Heart left ventricle (tissue), 16 donors: Measurements from ENCODE around the gene SLIT1. TPM values are rescaled to one million over a fixed set of nuclear protein-coding genes. Genes with fewer than 3 reads are reported as not detected.

ENCODE experiments used
- ATAC-seq, 4 donors: fragments of 200-7000 bp; cut with Tn5 transposase; one replicate each; pipeline ENCODE4 v1.9.1; 2020 to 2022; ENCODE audit warnings: moderate library complexity in 4 of 4, mild to moderate bottlenecking in 3 of 4, moderate number of reproducible peaks in 1 of 4
- DNase-seq, 5 donors: peaks; one replicate each; pipeline ENCODE4 v3.0.0-alpha.2; 2020
- H3K27ac ChIP-seq, 12 donors: fragments of 200-600 bp; sonication (generic) in 4 of 12; one replicate each; pipeline versions ENCODE4 v1.5.0 to v1.8.0; 2016 to 2022; ENCODE audit warnings: mild to moderate bottlenecking in 2 of 12
- H3K27me3 ChIP-seq, 9 donors: fragments of 200-600 bp; sonication (generic) in 2 of 9; one replicate each; pipeline versions ENCODE4 v1.5.1 to v1.8.0; 2016 to 2022; ENCODE audit warnings: mild to moderate bottlenecking in 3 of 9
- H3K36me3 ChIP-seq, 9 donors: fragments of 200-600 bp; sonication (generic) in 2 of 9; one replicate each; pipeline versions ENCODE4 v1.5.0 to v1.8.0; 2018 to 2022; ENCODE audit warnings: mild to moderate bottlenecking in 2 of 9
- H3K4me1 ChIP-seq, 12 donors: fragments of 200-600 bp; sonication (generic) in 4 of 12; one replicate each; pipeline versions ENCODE4 v1.5.0 to v1.8.0; 2016 to 2022; ENCODE audit warnings: mild to moderate bottlenecking in 3 of 12
- H3K4me3 ChIP-seq, 12 donors: fragments of 200-600 bp; sonication (generic) in 4 of 12; one replicate each; pipeline versions ENCODE4 v1.5.0 to v1.8.0; 2017 to 2022; ENCODE audit warnings: mild to moderate bottlenecking in 9 of 12, moderate library complexity in 4 of 12
- H3K9me3 ChIP-seq, 12 donors: fragments of 200-600 bp; sonication (generic) in 4 of 12; one replicate each; pipeline versions ENCODE4 v1.5.0 to v1.8.0; 2016 to 2022; ENCODE audit warnings: mild to moderate bottlenecking in 1 of 12
- POLR2A ChIP-seq, 2 donors: fragments of 450-650 bp; IDR thresholded peaks; one replicate each; pipeline ENCODE4 v1.6.1; 2017; ENCODE audit warnings: antibody characterized with exemption in 2 of 2, mild to moderate bottlenecking in 2 of 2, moderate library complexity in 2 of 2
- WGBS, 4 donors: extraction: QIAGEN DNeasy Blood & Tissue Kit in 2 of 4; methylation state at CpG; one replicate each; pipeline versions ENCODE4 v1.1.5 to v1.1.7; 2013 to 2018; 5-methylcytosine and 5-hydroxymethylcytosine counted together
- intact Hi-C, 10 donors: fragments of 100-400 bp; cut with DNase I; formaldehyde crosslinking; loops; one replicate each; pipeline versions ENCODE4 v1.11.1 to v1.14.2; 2022
- polyA plus RNA-seq, 2 donors: library from polyadenylated mRNA; stranded (reverse); fragments of 200-250 nt; gene quantifications; one replicate each; pipeline ENCODE4 v1.2.3, GENCODE V29; 2013
- total RNA-seq, 9 donors: library from RNA; depleted of rRNA in 2 of 9; stranded (reverse); fragments of >200 nt in 2 of 9; fragmentation: NEBNext Ultra II Directional in 3 of 9; extraction: Animal tissue kit (Norgen Biotek cat#: 25700) in 3 of 9; gene quantifications; one replicate each; pipeline versions ENCODE4 v1.1.0 to v1.2.4, GENCODE V29; 2016 to 2023
- TF ChIP-seq, protein P1 (sequence below), 12 donors: fragments of 200-600 bp; sonication (generic) in 4 of 12; IDR thresholded peaks; one replicate each; pipeline versions ENCODE4 v1.5.0 to v1.8.0; 2018 to 2022; ENCODE audit warnings: antibody characterized with exemption in 12 of 12, mild to moderate bottlenecking in 5 of 12
- donor health status: ischemic (EF 13 %, LVEDD 7.1; RV severe dilation, severe dysfunction).
- donor health status: healthy with polysubstance abuse.
- donor health status: DM: no; HTN: yes; CAD: no.
- donor health status: DM: no; HTN: no; CAD: no.
- donor health status: ischemic (EF 25% LVEDD 6.9; RV normal size, moderate dysfunction).
- donor health status: ischemic (EF 25% LVEDD 5.7; RV mildly dilated, moderate dysfunction).
- donor health status: healthy.
- donor health status: DM: yes; HTN: yes; CAD: no.
- donor health status: ischemic (EF 35%, LVEDD 5.7; RV mildly dilated, moderate dysfunction).
- donor health status: nonischemic (EF 11% LVEDD 7.7; RV severe dilation, severe dysfunction).
- donor health status: DM: yes; HTN: yes; CAD: no.
- donor health status: PGD.
- donor health status: ischemic (EF 29% LVEDD 5.4; RV normal size, mild dysfunction).
- donor health status: nonischemic (EF 23%, LVEDD 6.1; RV moderate dilation, normal function).

Gene SLIT1
- total and polyA plus RNA-seq, 11 donors = 0.04 to 0.61 (median 0.12) TPM

GRCh38 chr10:97050205-97050745 is 135.5 kb downstream of the SLIT1 start:
- no peak for TF ChIP-seq POLR2A (IDR thresholded peaks at IDR 0.05)
- TF ChIP-seq, protein P1, sequence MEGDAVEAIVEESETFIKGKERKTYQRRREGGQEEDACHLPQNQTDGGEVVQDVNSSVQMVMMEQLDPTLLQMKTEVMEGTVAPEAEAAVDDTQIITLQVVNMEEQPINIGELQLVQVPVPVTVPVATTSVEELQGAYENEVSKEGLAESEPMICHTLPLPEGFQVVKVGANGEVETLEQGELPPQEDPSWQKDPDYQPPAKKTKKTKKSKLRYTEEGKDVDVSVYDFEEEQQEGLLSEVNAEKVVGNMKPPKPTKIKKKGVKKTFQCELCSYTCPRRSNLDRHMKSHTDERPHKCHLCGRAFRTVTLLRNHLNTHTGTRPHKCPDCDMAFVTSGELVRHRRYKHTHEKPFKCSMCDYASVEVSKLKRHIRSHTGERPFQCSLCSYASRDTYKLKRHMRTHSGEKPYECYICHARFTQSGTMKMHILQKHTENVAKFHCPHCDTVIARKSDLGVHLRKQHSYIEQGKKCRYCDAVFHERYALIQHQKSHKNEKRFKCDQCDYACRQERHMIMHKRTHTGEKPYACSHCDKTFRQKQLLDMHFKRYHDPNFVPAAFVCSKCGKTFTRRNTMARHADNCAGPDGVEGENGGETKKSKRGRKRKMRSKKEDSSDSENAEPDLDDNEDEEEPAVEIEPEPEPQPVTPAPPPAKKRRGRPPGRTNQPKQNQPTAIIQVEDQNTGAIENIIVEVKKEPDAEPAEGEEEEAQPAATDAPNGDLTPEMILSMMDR (IDR thresholded peaks at IDR 0.05) = no peak
- no peaks in the 10 kb centered on the region for H3K4me1 ChIP-seq
- H3K36me3 ChIP-seq = no peaks in the 10 kb centered on the region
- no peaks in the 10 kb centered on the region for H3K9me3 ChIP-seq
- H3K4me3 ChIP-seq = no peak overlapping the region
- WGBS, 4 donors = 88 to 96% (median 89%) methylated on average over 3 of the region's 3 CpGs
- DNase-seq (no peak), ATAC-seq (no peak)
- H3K27ac ChIP-seq = no peak overlapping the region
- H3K27me3 ChIP-seq = no peaks in the 10 kb centered on the region
- intact Hi-C loops = no loop called here

- 85 to 89% (median 86%) methylated on average over 7 of the region's 7 CpGs for whole genome bisulfite sequencing, 4 donors
- H3K36me3 ChIP-seq = no peaks in the 10 kb centered on the region
- H3K4me3 ChIP-seq = no peak overlapping the region
- ATAC-seq (no peak), DNase-seq (no peak)
- peaks cover 0 to 3% (median 0%) of the 10 kb centered on the region in 12 donors for H3K9me3 ChIP-seq
- no peaks in the 10 kb centered on the region for H3K27me3 ChIP-seq
- intact Hi-C loops = no loop called here
- H3K4me1 ChIP-seq = no peaks in the 10 kb centered on the region
- no peak overlapping the region for H3K27ac ChIP-seq
- TF ChIP-seq POLR2A (IDR thresholded peaks at IDR 0.05) = no peak
- TF ChIP-seq, protein P1 (IDR thresholded peaks at IDR 0.05) = no peak
Measured at GRCh38 chr10:97049670-97050069, 136.1 kb downstream of the SLIT1 start.

DNA sequence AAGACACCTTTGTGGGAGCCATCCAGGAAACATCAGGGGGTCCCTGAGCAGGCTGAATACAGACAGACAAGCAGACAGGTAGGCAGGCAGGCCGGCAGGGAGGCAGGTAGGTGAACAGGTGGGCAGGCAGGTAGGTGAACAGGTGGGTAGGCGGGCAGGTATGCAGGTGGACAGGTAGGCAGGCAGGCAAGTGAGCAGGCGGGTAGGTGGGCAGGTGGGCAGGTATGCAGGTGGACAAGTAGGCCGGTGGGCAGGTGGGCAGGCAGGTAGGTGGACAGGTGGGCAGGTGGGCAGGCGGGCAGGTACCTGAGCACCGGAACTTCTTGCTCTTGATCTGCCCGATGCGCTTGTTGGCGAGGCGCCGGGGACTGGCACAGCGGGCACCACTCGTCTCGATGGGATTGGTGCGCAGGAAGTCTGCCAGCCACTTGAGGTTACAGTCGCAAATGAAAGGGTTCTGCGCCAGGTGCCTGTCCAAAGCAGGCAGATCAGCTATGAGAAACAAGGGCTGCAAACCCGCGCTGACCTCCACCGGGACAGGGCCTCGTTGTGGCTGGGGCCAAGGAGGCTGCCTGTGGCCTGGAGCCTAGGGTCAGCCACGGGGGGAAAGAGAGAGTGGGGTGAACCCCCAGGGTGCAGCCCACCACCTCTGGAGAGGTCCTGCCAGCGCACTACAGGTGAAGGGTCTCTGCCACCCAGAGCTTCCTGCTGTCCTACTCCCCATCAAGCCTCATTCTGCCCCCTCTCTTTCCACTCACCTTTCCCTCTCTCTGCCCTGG is 136.9 kb downstream of the SLIT1 start:
- Histone ChIP-seq H3K4me3 (no peak overlapping the region), H3K27ac (no peak overlapping the region), H3K27me3 (no peaks in the 10 kb centered on the region), H3K9me3 (peaks cover 0 to 5% (median 0%) of the 10 kb centered on the region in 12 donors), H3K36me3 (no peaks in the 10 kb centered on the region), H3K4me1 (no peaks in the 10 kb centered on the region)
- TF ChIP-seq POLR2A (IDR thresholded peaks at IDR 0.05) = no peak
- TF ChIP-seq, protein P1 (IDR thresholded peaks at IDR 0.05) = no peak
- 90 to 94% (median 91%) methylated on average over 22 to 23 of the region's 23 CpGs for WGBS, 4 donors
- no peak for DNase-seq
- ATAC-seq = no peak
- intact Hi-C loops = no loop called here

- H3K9me3 ChIP-seq = peaks cover 0 to 5% (median 0%) of the 10 kb centered on the region in 12 donors
- no peak for TF ChIP-seq POLR2A (IDR thresholded peaks at IDR 0.05)
- TF ChIP-seq, protein P1 (IDR thresholded peaks at IDR 0.05) = no peak
- 90 to 100% (median 93%) methylated on average over 2 to 9 of the region's 9 CpGs for WGBS, 4 donors
- no peaks in the 10 kb centered on the region for H3K27me3 ChIP-seq
- H3K4me1 ChIP-seq = no peaks in the 10 kb centered on the region
- DNase-seq (no peak), ATAC-seq (no peak)
- no peaks in the 10 kb centered on the region for H3K36me3 ChIP-seq
- no peak overlapping the region for H3K27ac ChIP-seq
- intact Hi-C loops = no loop called here
- no peak overlapping the region for H3K4me3 ChIP-seq
Measured at GRCh38 chr10:97047788-97048187, 138.0 kb downstream of the SLIT1 start.
